Colonic mucosa (tissue), 4 donors: ENCODE results near the gene ATN1. TPM values are rescaled to one million over a fixed set of nuclear protein-coding genes. Genes with fewer than 3 reads are reported as not detected.

Experiments
- DNase-seq: peaks from one replicate; pipeline ENCODE4 v3.0.0-alpha.2; 2020
- H3K27ac ChIP-seq: fragments of 200-600 bp; one replicate; pipeline ENCODE4 v1.8.0; 2021
- H3K27me3 ChIP-seq: fragments of 200-600 bp; one replicate; pipeline ENCODE4 v1.8.0; 2021
- H3K36me3 ChIP-seq: fragments of 200-600 bp; one replicate; pipeline ENCODE4 v1.8.0; 2021
- H3K4me1 ChIP-seq: fragments of 200-600 bp; one replicate; pipeline ENCODE4 v1.8.0; 2021; ENCODE audit warnings: mild to moderate bottlenecking
- H3K4me3 ChIP-seq: fragments of 200-600 bp; one replicate; pipeline ENCODE4 v1.8.0; 2021
- H3K9ac ChIP-seq, 2 donors: one replicate each; pipeline ENCODE4 v1.7.0; 2013; ENCODE audit warnings: control low read depth in 2 of 2, low read depth in 2 of 2, low read length in 2 of 2
- H3K9me3 ChIP-seq: fragments of 200-600 bp; one replicate; pipeline ENCODE4 v1.8.0; 2021
- intact Hi-C: fragments of 100-400 bp; cut with DNase I; formaldehyde crosslinking; loops from one replicate; pipeline ENCODE4 v1.14.1; 2022
- total RNA-seq, 2 donors: library from RNA; stranded (reverse); fragmentation: NEBNext Ultra II Directional in 1 of 2; extraction: Animal tissue kit (Norgen Biotek cat#: 25700) in 1 of 2; gene quantifications; one replicate each; pipeline ENCODE4 v1.2.1, GENCODE V29; 2021
- TF ChIP-seq, protein P1 (sequence below): fragments of 200-600 bp; IDR thresholded peaks from one replicate; pipeline ENCODE4 v1.8.0; 2022; ENCODE audit warnings: antibody characterized with exemption, mild to moderate bottlenecking
- donor health status: healthy.
- donor health status: DM: no; HTN: no; CAD: no.
- donor health status: DM: no; HTN: no; CAD: no.

Gene ATN1
- total RNA-seq, 2 donors from 2014 or later: 67.5 to 103 TPM

- H3K9me3 ChIP-seq: no peaks in the 10 kb centered on the region
- H3K27me3 ChIP-seq: no peaks in the 10 kb centered on the region
- TF ChIP-seq, protein P1, sequence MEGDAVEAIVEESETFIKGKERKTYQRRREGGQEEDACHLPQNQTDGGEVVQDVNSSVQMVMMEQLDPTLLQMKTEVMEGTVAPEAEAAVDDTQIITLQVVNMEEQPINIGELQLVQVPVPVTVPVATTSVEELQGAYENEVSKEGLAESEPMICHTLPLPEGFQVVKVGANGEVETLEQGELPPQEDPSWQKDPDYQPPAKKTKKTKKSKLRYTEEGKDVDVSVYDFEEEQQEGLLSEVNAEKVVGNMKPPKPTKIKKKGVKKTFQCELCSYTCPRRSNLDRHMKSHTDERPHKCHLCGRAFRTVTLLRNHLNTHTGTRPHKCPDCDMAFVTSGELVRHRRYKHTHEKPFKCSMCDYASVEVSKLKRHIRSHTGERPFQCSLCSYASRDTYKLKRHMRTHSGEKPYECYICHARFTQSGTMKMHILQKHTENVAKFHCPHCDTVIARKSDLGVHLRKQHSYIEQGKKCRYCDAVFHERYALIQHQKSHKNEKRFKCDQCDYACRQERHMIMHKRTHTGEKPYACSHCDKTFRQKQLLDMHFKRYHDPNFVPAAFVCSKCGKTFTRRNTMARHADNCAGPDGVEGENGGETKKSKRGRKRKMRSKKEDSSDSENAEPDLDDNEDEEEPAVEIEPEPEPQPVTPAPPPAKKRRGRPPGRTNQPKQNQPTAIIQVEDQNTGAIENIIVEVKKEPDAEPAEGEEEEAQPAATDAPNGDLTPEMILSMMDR: no peak
- DNase-seq: no peak
- H3K9ac ChIP-seq: peak overlapping the region; percentile 97 to 99
- H3K4me3 ChIP-seq: peak overlapping the region; percentile 92
- intact Hi-C loops: no loop called here
- peak overlapping the region; percentile 85 for H3K27ac ChIP-seq
- peaks cover 23% of the 10 kb centered on the region for H3K4me1 ChIP-seq
- peaks cover 5% of the 10 kb centered on the region for H3K36me3 ChIP-seq
Observed at GRCh38 chr12:6970096-6970527, 42.4 kb downstream of the ATN1 start.

GRCh38 chr12:6974180-6974579, 46.4 kb downstream of the ATN1 start:
- no peaks in the 10 kb centered on the region for H3K27me3 ChIP-seq
- H3K4me3 ChIP-seq: no peak overlapping the region
- H3K36me3 ChIP-seq: peaks cover 19% of the 10 kb centered on the region
- no peaks in the 10 kb centered on the region for H3K9me3 ChIP-seq
- DNase-seq: no peak
- H3K4me1 ChIP-seq: peaks cover 8% of the 10 kb centered on the region
- TF ChIP-seq, protein P1: no peak
- H3K27ac ChIP-seq: no peak overlapping the region
- H3K9ac ChIP-seq: no peak overlapping the region
- intact Hi-C loops: no loop called here

- TF ChIP-seq, protein P1: no peak
- intact Hi-C loops: loop anchor here (5.0 kb wide), 1 partner anchor 37 kb away; no protein-coding TSS in a partner anchor
- no peaks in the 10 kb centered on the region for H3K9me3 ChIP-seq
- no peak overlapping the region for H3K27ac ChIP-seq
- H3K4me3 ChIP-seq: no peak overlapping the region
- no peak overlapping the region for H3K9ac ChIP-seq
- H3K4me1 ChIP-seq: peaks cover 4% of the 10 kb centered on the region
- no peaks in the 10 kb centered on the region for H3K27me3 ChIP-seq
- no peak for DNase-seq
- H3K36me3 ChIP-seq: peaks cover 19% of the 10 kb centered on the region
Observed at GRCh38 chr12:6975297-6976032, 47.7 kb downstream of the ATN1 start.

GRCh38 chr12:6977653-6978052, 49.9 kb downstream of the ATN1 start:
- intact Hi-C loops: loop anchor here (5.0 kb wide), 1 partner anchor 35 kb away; no protein-coding TSS in a partner anchor
- H3K9me3 ChIP-seq: no peaks in the 10 kb centered on the region
- no peak overlapping the region for H3K4me3 ChIP-seq
- TF ChIP-seq, protein P1: no peak
- no peaks in the 10 kb centered on the region for H3K27me3 ChIP-seq
- no peak for DNase-seq
- H3K9ac ChIP-seq: no peak overlapping the region
- no peaks in the 10 kb centered on the region for H3K4me1 ChIP-seq
- no peak overlapping the region for H3K27ac ChIP-seq
- peaks cover 29% of the 10 kb centered on the region for H3K36me3 ChIP-seq

DNA sequence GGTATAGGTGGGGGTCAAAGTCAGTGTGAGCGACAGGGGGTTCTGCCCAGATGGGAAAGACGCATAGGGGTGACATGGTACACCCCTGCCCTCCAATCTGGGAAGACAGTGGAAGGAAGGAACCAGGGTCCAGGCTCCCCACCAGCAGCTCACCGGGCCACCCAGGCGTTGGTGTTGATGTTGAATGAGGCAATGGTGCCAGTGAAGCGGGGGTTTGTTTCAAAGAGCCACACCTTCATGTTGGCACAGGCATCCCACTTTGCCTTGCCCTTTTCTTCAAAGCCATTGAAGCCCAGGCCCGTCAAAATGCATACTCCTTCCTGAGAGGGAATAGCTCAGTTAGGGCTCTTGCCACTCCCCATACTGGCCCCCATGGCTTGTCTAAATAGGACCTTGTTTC, 50.4 kb downstream of the ATN1 start:
- no peaks in the 10 kb centered on the region for H3K9me3 ChIP-seq
- no peak for DNase-seq
- TF ChIP-seq, protein P1: no peak
- no peak overlapping the region for H3K27ac ChIP-seq
- intact Hi-C loops: loop anchor here (5.0 kb wide), 1 partner anchor 34 kb away; no protein-coding TSS in a partner anchor
- H3K4me3 ChIP-seq: no peak overlapping the region
- peaks cover 29% of the 10 kb centered on the region for H3K36me3 ChIP-seq
- no peaks in the 10 kb centered on the region for H3K4me1 ChIP-seq
- no peaks in the 10 kb centered on the region for H3K27me3 ChIP-seq
- H3K9ac ChIP-seq: no peak overlapping the region
